Measurements from ENCODE around the gene RALGAPB.

DNA sequence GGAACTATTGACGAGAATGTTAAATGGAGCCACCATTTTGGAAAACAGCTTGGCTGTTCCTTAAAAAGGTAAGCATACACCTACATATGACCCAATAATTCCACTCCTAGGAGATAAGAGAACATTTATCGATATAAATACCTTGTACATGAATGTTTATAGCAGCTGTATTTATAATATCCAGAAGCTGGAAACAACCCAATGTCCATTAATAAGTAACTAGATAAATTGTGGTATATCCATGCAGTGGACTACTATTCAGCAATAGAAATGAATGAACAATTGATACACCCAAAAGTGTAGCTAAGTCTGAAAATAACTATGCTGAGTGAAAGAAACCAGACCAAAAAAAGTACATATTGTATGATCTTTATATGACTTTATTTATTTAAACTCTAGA lies 66.1 kb downstream of the RALGAPB start:
- TF ChIP-seq, protein P1, sequence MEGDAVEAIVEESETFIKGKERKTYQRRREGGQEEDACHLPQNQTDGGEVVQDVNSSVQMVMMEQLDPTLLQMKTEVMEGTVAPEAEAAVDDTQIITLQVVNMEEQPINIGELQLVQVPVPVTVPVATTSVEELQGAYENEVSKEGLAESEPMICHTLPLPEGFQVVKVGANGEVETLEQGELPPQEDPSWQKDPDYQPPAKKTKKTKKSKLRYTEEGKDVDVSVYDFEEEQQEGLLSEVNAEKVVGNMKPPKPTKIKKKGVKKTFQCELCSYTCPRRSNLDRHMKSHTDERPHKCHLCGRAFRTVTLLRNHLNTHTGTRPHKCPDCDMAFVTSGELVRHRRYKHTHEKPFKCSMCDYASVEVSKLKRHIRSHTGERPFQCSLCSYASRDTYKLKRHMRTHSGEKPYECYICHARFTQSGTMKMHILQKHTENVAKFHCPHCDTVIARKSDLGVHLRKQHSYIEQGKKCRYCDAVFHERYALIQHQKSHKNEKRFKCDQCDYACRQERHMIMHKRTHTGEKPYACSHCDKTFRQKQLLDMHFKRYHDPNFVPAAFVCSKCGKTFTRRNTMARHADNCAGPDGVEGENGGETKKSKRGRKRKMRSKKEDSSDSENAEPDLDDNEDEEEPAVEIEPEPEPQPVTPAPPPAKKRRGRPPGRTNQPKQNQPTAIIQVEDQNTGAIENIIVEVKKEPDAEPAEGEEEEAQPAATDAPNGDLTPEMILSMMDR (IDR thresholded peaks at IDR 0.05) = no peak
- TF ChIP-seq POLR2A (IDR thresholded peaks at IDR 0.05) = no peak

Measured in body of pancreas (tissue), 4 donors.